GM18507 (cell line): ENCODE data around the gene PUSL1.

ENCODE experiments used
- DNase-seq: peaks from one replicate; pipeline ENCODE4 v3.0.0; 2011; ENCODE audit warnings: low read depth; ENCODE audit not compliant: insufficient read length; ENCODE audit errors: extremely low spot score
- FAIRE-seq: peaks from 2 replicates; lab custom pipeline; 2011; peaks lifted over from hg19 to GRCh38; lab: Jason Lieb, UNC

The PUSL1 gene

DNA sequence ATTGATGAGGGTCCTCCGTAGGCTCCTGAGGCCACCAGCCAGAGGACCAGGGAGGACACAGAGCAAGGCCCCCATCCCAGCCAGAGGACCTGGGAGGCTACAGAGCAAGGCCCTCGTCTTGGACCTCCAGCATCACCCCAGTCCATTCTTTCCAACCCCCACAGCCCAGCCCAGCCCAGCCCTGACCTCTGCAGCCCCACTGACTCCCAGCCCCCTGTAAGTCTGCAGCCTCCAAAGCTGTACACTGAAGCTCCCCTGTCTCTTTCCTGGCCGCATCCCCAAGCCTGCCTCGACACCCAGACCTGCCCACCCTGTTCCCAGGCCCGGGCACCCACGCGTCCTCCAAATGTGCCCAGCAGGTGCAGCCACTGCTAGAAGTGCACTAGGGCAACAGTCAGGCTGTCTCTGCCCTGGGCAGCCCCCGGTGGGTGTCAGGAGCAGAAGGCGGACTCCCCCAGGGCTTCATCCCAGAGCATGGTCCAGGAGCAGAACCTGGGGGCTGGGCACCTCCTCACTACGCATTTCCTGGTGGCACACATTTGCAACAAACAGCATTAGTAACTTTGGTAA is 38.7 kb downstream of the PUSL1 start:
- FAIRE-seq: no peak
- DNase-seq: no peak

GRCh38 chr1:1347663-1348419 is 39.4 kb downstream of the PUSL1 start:
- FAIRE-seq (no peak), DNase-seq (no peak)

- FAIRE-seq: no peak
- no peak for DNase-seq
Measured at GRCh38 chr1:1348420-1349255, 40.2 kb downstream of the PUSL1 start.

DNA sequence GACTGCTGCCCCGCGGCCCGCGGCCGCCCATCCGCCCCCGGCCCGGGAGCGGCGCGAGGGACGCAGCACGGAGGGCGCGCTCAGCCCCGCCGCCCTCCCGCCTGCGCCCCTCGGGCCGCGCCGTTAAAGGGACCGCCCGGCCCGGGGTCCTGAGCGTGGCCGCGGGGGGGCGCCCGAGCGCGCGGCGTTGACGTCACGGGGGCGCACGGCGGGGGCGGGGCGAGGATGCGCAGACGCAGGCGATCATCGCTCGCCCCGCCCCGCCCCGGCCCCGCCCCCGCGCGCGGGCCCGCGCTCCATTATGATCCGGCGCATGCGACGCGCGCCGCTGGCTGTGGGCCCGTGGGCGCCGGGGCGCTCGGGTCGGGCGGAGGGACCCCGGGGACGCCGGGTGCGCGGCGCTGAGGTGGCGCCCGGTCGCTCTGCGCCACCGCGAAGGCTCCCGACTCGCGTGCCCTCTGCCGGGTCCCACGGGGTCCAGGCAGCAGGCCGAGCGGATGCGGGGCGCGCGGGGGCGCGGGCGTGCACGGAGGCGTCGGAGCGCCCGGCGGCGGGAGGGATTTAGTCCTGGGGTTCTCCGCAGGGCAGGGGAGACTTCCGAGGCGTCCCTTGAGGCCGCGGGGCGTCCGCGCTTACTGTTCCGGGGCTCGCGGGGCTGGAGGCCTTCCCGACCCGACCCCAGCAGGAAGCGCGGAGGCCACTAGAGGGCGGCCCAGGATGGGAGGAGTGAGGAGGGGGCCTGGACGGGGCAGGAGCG is 41.0 kb downstream of the PUSL1 start, which contains the start of gene DVL1:
TSS of gene DVL1 (minus strand) at position 163 of the 757 bp plus-strand sequence. CDS start 353 bp downstream, outside the sequence.
- DNase-seq (peak; percentile 88), FAIRE-seq (peak; percentile 62)

- FAIRE-seq (no peak), DNase-seq (no peak)
Measured at GRCh38 chr1:1351511-1352427, 43.4 kb downstream of the PUSL1 start.

DNA sequence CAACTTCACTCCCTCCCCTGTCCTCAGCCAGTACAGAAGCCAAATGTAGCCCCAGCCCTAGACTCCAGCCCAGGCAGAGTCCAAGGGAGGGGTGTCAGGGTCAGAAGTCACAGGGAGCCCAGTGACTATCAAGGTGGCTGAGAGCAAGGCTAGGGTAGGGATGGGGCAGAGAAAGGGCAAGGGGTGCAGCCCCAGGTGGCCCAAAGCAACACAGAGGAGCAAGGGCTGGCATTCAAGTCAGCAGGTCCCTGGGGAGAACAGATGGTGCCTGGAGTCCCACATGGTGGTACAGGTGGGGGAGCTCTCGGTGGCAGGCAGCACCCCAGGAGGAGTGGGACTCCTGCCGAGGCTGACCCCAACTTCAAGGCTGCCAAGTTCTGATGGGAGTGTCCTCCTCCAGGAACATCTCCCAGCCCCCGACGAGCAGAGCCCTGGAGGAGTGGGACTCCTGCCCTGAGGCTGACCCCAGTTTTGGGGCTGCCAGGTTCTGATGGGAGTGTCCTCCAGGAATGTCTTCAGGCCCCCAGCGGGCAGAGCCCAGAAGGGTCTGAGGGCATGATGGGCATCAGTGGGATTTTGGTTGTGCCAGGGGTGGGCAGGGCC is 44.5 kb downstream of the PUSL1 start:
- DNase-seq (no peak), FAIRE-seq (peak; percentile 5)

DNA sequence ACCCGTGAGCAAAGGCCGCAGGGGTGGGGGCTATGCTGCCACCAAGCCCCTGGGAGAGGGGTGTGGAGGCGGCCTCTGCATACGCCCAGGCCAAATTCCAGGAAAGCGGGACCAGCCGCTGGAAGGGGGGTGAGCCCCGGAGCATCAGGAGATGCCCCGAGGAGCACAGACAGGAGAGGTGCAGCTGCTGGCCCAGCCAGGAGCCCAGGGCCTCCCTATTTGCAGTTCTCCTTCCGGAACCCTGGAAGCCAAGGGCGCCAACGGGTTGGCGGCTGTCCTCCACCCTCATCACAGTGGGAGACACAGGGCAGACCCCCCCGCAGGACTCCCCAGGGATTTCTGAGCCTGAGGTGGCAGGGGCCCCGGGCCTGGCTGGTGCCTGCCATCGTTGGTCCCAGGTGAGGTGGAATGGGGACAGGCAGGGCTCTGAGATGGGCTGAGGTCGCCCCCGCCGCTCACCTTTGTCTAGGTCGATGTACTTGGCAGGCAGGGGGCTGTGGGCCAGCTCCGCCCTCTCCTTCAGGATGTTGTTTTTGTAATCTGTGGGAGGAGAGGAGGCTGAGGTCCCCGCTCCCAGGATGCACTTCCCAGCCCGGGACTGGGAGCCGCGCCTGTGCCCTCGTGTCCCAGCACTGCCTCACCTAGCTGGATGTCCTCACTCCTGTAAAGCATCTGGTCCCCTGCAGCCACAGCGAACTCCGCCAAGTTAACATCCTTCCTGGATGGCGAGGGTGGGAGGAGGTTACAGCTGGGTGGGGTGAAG is 45.2 kb downstream of the PUSL1 start:
- FAIRE-seq (no peak), DNase-seq (no peak)

GRCh38 chr1:1354271-1355247 is 46.2 kb downstream of the PUSL1 start:
- no peak for FAIRE-seq
- no peak for DNase-seq

DNA sequence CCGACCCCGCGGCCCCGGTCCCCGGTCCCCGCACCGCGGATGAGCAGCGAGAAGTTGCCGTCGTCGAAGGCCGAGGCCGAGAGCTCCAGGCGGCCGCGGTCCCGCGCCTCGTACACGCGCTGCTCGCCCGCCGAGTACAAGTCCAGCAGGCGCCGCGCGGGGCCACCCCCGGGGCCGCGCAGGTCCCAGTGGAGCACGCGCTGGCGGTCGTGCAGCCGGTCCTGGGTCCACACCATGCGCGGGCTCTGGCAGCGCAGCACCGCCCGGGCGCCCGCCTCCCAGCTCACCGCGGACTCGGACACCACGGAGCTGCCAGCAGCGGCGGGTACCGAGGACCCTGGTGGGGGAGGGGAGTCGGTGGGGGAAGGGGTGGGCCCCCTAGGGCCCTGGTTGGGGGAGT is 47.0 kb downstream of the PUSL1 start:
- no peak for FAIRE-seq
- DNase-seq: no peak

DNA sequence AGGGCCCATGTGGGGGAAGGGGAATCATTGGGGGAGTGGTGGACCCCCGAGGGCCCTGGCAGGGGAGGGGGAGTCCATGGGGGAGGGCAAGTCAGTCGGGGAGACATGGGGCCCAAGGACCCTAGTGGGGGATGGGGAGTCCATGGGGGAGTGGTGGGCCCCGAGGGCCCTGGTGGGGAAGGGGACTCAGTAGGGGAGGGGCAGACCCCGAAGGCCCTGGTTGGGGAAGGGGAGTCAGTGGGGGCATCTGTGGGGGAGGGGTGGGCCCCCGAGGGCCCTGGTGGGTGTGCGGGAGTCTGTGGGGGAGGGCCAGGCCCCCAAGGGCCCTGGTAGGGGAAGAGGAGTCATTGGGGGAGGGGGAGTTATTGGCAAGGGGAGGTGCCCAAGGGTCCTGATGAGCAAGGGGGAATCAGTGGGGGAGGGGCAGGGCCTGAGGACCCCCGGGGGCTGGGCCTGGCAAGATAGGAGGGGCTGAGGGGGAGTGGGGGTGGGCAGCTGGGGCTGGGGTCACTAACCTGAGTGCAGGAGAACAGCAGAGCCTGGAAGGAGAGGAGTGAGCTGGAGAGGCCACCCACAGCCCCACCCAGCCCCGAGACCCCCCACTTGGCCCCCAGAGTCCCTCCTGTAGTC is 47.9 kb downstream of the PUSL1 start:
- FAIRE-seq: no peak
- DNase-seq: no peak

- FAIRE-seq: no peak
Measured at GRCh38 chr1:1356796-1357401, 48.5 kb downstream of the PUSL1 start.

DNA sequence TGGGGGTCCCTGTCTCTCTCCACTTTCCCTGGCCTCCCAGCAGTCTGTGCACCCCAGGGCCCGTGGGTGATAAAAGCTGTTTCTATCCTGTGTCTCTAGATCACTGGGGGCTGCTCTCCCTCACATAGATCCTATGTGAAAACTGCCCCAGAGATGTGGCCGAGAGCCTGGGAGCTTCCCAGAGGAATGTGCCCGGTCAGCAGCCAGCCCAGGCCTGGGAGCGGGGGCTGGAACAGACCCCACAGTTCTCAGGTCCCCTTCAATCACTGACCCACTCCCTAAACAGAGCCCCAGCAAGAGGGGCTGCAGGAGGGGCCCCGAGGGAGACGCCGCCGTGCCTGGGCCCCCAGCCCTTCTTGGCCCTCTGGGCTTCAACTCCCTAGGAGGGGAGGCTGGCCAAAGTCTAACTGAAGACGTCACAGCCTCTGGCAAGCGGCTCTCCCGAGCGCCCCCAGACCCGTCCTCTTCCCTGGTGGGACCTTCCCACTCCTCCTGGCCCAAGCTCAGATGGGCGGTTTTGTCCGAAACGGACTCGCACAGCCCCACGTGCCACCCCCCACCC is 49.6 kb downstream of the PUSL1 start:
- FAIRE-seq (no peak), DNase-seq (no peak)

More at GRCh38 chr1:1356796-1357401, 48.5 kb downstream of the PUSL1 start:
- DNase-seq: no peak

DNA sequence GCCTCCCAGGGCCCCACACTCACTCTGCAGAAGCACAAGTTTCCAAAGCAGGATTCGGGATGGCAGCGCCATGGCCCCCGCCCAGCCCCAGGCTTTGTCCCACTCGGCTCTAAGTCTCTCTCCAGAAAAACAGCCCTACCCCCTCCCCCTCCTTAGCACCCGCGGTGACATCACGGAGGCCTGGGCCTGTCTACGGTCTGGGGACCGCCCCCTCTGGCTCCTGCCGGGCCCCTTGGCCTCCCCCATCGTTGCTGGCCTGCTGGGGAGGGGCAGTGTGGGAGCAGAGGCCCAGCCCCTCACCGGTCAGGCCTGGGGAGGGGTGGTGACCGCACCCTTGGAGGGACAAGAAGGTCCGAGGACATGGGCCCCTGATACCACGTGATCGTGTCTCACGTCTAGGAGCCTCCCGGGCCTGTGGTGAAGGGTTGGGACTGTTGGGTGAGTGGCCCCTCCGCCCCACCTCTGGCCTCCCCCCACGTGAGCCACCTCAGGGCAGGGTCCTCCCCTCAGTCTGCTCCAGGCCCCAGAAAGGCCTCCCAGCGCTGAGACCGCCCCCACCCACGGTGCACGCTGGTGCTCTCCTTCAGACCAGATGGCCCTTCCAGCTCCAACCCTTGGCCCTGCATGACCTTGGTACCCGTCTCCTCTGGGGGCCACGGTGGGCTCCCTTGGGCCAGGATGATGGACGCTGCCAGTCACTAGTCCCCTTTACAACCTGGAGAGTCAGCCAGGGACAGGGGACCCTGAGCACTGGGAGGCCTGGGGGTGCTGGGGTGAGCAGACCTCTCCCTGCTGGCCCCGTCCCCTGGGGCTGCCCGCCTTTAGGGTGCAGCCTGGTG is 50.3 kb downstream of the PUSL1 start, which contains the start of gene MXRA8:
TSS of gene MXRA8 (minus strand) at position 123 of the 839 bp plus-strand sequence. CDS start at position 72, 51 bp downstream.
- no peak for FAIRE-seq
- DNase-seq: no peak

DNA sequence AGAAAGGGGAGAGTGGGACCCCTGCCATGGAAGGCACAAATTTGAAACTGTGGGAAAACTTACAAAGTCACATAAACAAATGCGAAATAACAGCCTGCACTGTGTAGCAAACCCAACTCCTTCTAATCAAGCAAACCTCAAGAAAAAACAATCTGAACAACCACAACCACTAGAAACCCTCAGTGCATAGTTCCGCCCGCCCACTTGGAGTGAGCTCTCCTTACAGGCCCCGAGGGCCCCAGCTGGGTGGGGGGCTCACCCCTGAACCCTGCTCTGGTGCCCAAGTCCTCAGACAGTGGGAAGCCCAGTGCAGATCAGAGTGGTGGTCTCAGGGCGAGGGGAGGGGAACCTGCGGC is 50.9 kb downstream of the PUSL1 start:
- DNase-seq: no peak
- no peak for FAIRE-seq
